HepG2 (cell line): ENCODE measurements around the gene TCN1. TPM values are rescaled to one million over a fixed set of nuclear protein-coding genes. Genes with fewer than 3 reads are reported as not detected.

Source experiments
- ATAC-seq: fragments of 200-7000 bp; cut with Tn5 transposase; 3 replicates; pipeline ENCODE4 v1.9.1; 2020; ENCODE audit warnings: mild to moderate bottlenecking, moderate library complexity
- BruUV-seq: library from RNA; stranded (reverse); fragments of 400-500 nt; replicated peaks from 2 replicates; lab custom pipeline; 2021; lab: Mats Ljungman, UMichigan
- CTCF ChIA-PET: fragments of 300-600 bp; formaldehyde crosslinking; extraction: SDS; loops from one replicate; lab custom pipeline; 2021; ENCODE audit warnings: low total read pairs, inconsistent platforms, low intra/inter-chr PET ratio; lab: Yijun Ruan, JAX
- POLR2A ChIA-PET: fragments of 350-600 bp; sonication (Branson Sonifier 250); formaldehyde crosslinking; loops from one replicate; lab custom pipeline; 2020; ENCODE audit warnings: antibody characterized with exemption, inconsistent platforms; lab: Yijun Ruan, JAX
- DNase-seq: peaks from one replicate; pipeline ENCODE4 v3.0.0-alpha.2; 2015; ENCODE audit warnings: low spot score
- FAIRE-seq: peaks from 3 replicates; lab custom pipeline; 2011; peaks lifted over from hg19 to GRCh38; lab: Jason Lieb, UNC
- H2AFZ ChIP-seq: one replicate; pipeline ENCODE4 v1.6.1; 2011; ENCODE audit warnings: low read length, inconsistent platforms
- H3K27ac ChIP-seq: fragments of 300-600 bp; 3 replicates; pipeline ENCODE4 v1.8.0; 2011; ENCODE audit warnings: mixed run types, mild to moderate bottlenecking, mixed read lengths, low read length, inconsistent platforms; ENCODE audit not compliant: insufficient read depth; ENCODE audit errors: extremely low read length
- H3K27me3 ChIP-seq, 2 experiments: fragments of 200-600 bp in 1 of 2; 2 replicates in 1 of 2; 3 replicates in 1 of 2; pipeline versions ENCODE4 v1.6.0 to v1.8.0; 2011; ENCODE audit warnings: low read length in 2 of 2, mild to moderate bottlenecking in 2 of 2, moderate library complexity in 2 of 2, inconsistent platforms in 1 of 2; ENCODE audit not compliant: insufficient read depth in 2 of 2, control insufficient read depth in 1 of 2
- H3K36me3 ChIP-seq, 2 experiments: fragments of 200-600 bp in 1 of 2; replicated peaks in 1 of 2; 2 replicates in 1 of 2; 3 replicates in 1 of 2; pipeline versions ENCODE4 v1.5.1 to v1.8.0; 2011; ENCODE audit warnings: low read length in 2 of 2, inconsistent platforms in 1 of 2; ENCODE audit not compliant: insufficient read depth in 2 of 2, control insufficient read depth in 1 of 2
- H3K4me1 ChIP-seq: 2 replicates; pipeline ENCODE4 v1.5.1; 2012; ENCODE audit warnings: low read length, inconsistent platforms; ENCODE audit not compliant: insufficient read depth
- H3K4me2 ChIP-seq: 2 replicates; pipeline ENCODE4 v1.6.0; 2011; ENCODE audit warnings: low read depth, low read length, inconsistent platforms
- H3K4me3 ChIP-seq, 3 experiments: fragments of 200-600 bp in 1 of 3; sonication (generic), shearing (Covaris generic) in 1 of 3; replicated peaks in 1 of 3; 2 replicates each; pipeline ENCODE4 v1.5.1; 2011 to 2016; ENCODE audit warnings: low read length in 3 of 3, inconsistent platforms in 2 of 3, low read depth in 2 of 3, mild to moderate bottlenecking in 2 of 3, control low read depth in 1 of 3, mixed read lengths in 1 of 3; ENCODE audit not compliant: insufficient read depth in 1 of 3
- H3K79me2 ChIP-seq: one replicate; pipeline ENCODE4 v1.6.1; 2011; ENCODE audit warnings: low read length, inconsistent platforms; ENCODE audit not compliant: insufficient read depth
- H3K9ac ChIP-seq: 2 replicates; pipeline ENCODE4 v1.6.0; 2011; ENCODE audit warnings: mild to moderate bottlenecking, low read depth, low read length, inconsistent platforms; ENCODE audit not compliant: insufficient read depth
- H3K9me3 ChIP-seq: 2 replicates; pipeline ENCODE4 v1.5.1; 2012; ENCODE audit warnings: mild to moderate bottlenecking, low read length
- H4K20me1 ChIP-seq: 2 replicates; pipeline ENCODE4 v1.6.0; 2011; ENCODE audit warnings: inconsistent platforms, mild to moderate bottlenecking, low read length, moderate library complexity; ENCODE audit not compliant: insufficient read depth
- DMAP1 ChIP-seq: IDR thresholded peaks from 2 replicates; pipeline ENCODE4 v1.6.1; 2016
- FOXA3 ChIP-seq: IDR thresholded peaks from 2 replicates; pipeline ENCODE4 v1.6.1; 2016; ENCODE audit warnings: missing genetic modification reagents, missing compliant biosample characterization
- GLI4 ChIP-seq: sonication (generic); formaldehyde crosslinking; IDR thresholded peaks from 2 replicates; pipeline ENCODE4 v1.5.1; 2020; ENCODE audit warnings: missing genetic modification reagents, mild to moderate bottlenecking, moderate library complexity, borderline replicate concordance
- NCOA2 ChIP-seq: sonication (generic); formaldehyde crosslinking; IDR thresholded peaks from 2 replicates; pipeline ENCODE4 v1.8.0; 2022; ENCODE audit warnings: inconsistent platforms
- SRSF9 ChIP-seq: fragments of 200-400 bp; formaldehyde crosslinking; IDR thresholded peaks from 2 replicates; pipeline ENCODE4 v1.6.1; 2018; ENCODE audit warnings: borderline replicate concordance, mild to moderate bottlenecking, low read depth, low read length; ENCODE audit not compliant: insufficient read depth, poor library complexity, severe bottlenecking
- ZNF670 ChIP-seq: sonication (generic); formaldehyde crosslinking; IDR thresholded peaks from 2 replicates; pipeline ENCODE4 v1.8.0; 2022; ENCODE audit warnings: mild to moderate bottlenecking, missing genetic modification reagents, borderline replicate concordance
- in situ Hi-C: cut with HindIII; loops from 2 replicates; pipeline ENCODE4 v1.10.0; 2017; ENCODE audit warnings: low pct_unique_long_range_greater_than_20kb; ENCODE audit not compliant: extremely low pct_ligation_motif_present
- intact Hi-C: fragments of 100-400 bp; cut with micrococcal nuclease; formaldehyde crosslinking; loops from one replicate; pipeline ENCODE4 v1.10.0; 2022; ENCODE audit not compliant: unreplicated experiment
- polyA plus RNA-seq, 8 experiments: library from polyadenylated mRNA; depleted of rRNA in 3 of 8; stranded (reverse) in 7 of 8; unstranded in 1 of 8; fragments of >200 nt; fragmentation: Illumina TruSeq in 4 of 8; extraction: Trizol in 4 of 8; gene quantifications; 2 replicates each; pipeline versions ENCODE4 v1.2.1 to v1.2.3, GENCODE V29; 2011 to 2016; ENCODE audit warnings: low read depth in 4 of 8, missing spikeins in 1 of 8, mixed read lengths in 1 of 8; ENCODE audit not compliant: insufficient read depth in 1 of 8
- total RNA-seq, 5 experiments: library from RNA; depleted of rRNA; stranded (reverse); fragments of >200 nt; fragmentation: Illumina TruSeq; extraction: Trizol; gene quantifications; 2 replicates each; pipeline ENCODE4 v1.2.3, GENCODE V29; 2016; ENCODE audit warnings: low read depth in 1 of 5
- TF ChIP-seq, protein P1 (sequence below): sonication (generic); formaldehyde crosslinking; IDR thresholded peaks from 2 replicates; pipeline ENCODE4 v1.5.0; 2020; ENCODE audit warnings: missing genetic modification reagents
- TF ChIP-seq, protein P2 (sequence below), 2 experiments: sonication (generic) in 1 of 2; formaldehyde crosslinking in 1 of 2; IDR thresholded peaks; 2 replicates each; pipeline versions ENCODE4 v1.4.0 to v1.6.1; 2016 to 2020; ENCODE audit warnings: borderline replicate concordance in 1 of 2, low read depth in 1 of 2, mild to moderate bottlenecking in 1 of 2, missing genetic modification reagents in 1 of 2
- TF ChIP-seq, protein P3 (sequence below): sonication (generic); formaldehyde crosslinking; IDR thresholded peaks from 2 replicates; pipeline ENCODE4 v1.8.1; 2023; ENCODE audit warnings: mild to moderate bottlenecking, missing genetic modification reagents, borderline replicate concordance

The TCN1 gene
- total and polyA plus RNA-seq, 2 of the 13 experiments (the other 11 are each of a cell fraction or from before 2014, with no cell fraction given): not detected

DNA sequence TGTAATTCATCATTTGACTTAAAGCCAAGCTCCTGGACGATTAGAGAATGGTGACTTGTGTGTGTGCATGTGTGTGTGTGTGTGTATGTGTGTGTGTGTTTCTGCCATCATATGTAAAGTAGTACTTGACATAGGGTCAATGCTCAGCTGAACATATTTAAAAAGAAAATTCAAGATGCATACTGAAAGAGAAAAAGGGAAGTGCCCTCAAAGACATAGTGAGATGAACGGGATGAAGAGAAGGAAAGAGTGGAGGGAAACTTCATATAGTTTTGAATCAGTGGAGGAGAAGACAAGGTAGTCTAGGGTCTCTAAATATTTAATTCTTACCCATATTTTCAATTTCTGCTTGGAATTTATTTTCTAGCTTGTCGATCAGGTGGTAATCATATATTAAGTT, 4.0 kb downstream of the TCN1 start (continued):
- no peak for TF ChIP-seq GLI4 (CRISPR knock-in tag)
- TF ChIP-seq, protein P1, sequence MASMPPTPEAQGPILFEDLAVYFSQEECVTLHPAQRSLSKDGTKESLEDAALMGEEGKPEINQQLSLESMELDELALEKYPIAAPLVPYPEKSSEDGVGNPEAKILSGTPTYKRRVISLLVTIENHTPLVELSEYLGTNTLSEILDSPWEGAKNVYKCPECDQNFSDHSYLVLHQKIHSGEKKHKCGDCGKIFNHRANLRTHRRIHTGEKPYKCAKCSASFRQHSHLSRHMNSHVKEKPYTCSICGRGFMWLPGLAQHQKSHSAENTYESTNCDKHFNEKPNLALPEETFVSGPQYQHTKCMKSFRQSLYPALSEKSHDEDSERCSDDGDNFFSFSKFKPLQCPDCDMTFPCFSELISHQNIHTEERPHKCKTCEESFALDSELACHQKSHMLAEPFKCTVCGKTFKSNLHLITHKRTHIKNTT (CRISPR knock-in tag): no peak

DNA sequence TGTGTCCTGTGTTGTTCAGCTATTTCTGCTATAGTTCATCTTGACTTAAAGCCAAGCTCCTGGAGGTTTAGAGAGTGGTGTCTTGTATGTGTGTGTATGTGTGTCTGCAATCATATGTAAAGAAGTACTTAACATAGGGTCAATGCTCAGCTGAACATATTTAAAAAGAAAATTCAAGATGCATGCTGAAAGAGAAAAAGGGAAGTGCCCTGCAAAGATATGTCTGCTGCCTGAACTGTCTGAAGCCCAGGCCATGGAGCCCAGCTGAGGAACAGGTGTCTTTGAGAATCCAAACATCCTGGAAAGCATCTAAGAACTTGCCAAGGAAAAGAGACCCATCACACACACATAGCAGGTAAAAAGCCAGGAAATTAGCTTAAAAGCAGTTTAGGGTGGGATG, 6.6 kb downstream of the TCN1 start:
- DNase-seq: no peak
- intact Hi-C loops (no loop called here), in situ Hi-C loops (no loop called here)
- Histone ChIP-seq H3K9ac (no peak overlapping the region), H3K79me2 (no peaks in the 10 kb centered on the region), H3K4me1 (0 out of 2 replicates have a peak, but pooled peaks cover 7% of the 10 kb centered on the region), H4K20me1 (no peaks in the 10 kb centered on the region), H3K9me3 (no peaks in the 10 kb centered on the region), H3K4me2 (no peak overlapping the region), H3K27ac (no peak overlapping the region), H2AFZ (no peak overlapping the region), H3K27me3 (no peaks in the 10 kb centered on the region), H3K36me3 (no peaks in the 10 kb centered on the region), H3K4me3 (no peak overlapping the region)
- no peak for ATAC-seq
- POLR2A ChIA-PET: no interaction called here
- BruUV-seq: no TSS peak
- FAIRE-seq: no peak
- TF ChIP-seq DMAP1 (CRISPR knock-in tag) (no peak), NCOA2 (CRISPR knock-in tag) (no peak), FOXA3 (CRISPR knock-in tag) (no peak), ZNF670 (CRISPR knock-in tag) (no peak), SRSF9 (no peak)
- TF ChIP-seq, protein P2, sequence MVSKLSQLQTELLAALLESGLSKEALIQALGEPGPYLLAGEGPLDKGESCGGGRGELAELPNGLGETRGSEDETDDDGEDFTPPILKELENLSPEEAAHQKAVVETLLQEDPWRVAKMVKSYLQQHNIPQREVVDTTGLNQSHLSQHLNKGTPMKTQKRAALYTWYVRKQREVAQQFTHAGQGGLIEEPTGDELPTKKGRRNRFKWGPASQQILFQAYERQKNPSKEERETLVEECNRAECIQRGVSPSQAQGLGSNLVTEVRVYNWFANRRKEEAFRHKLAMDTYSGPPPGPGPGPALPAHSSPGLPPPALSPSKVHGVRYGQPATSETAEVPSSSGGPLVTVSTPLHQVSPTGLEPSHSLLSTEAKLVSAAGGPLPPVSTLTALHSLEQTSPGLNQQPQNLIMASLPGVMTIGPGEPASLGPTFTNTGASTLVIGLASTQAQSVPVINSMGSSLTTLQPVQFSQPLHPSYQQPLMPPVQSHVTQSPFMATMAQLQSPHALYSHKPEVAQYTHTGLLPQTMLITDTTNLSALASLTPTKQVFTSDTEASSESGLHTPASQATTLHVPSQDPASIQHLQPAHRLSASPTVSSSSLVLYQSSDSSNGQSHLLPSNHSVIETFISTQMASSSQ (IDR thresholded peaks at IDR 0.05; ENCODE audit: low read depth): no peak
- TF ChIP-seq, protein P2 (CRISPR knock-in tag; IDR thresholded peaks at IDR 0.05; ENCODE audit: borderline replicate concordance): no peak
- TF ChIP-seq, protein P3, sequence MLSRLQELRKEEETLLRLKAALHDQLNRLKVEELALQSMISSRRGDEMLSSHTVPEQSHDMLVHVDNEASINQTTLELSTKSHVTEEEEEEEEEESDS: no peak
- CTCF ChIA-PET: no interaction called here
